ENCODE results near the gene UVRAG.

The UVRAG gene

DNA sequence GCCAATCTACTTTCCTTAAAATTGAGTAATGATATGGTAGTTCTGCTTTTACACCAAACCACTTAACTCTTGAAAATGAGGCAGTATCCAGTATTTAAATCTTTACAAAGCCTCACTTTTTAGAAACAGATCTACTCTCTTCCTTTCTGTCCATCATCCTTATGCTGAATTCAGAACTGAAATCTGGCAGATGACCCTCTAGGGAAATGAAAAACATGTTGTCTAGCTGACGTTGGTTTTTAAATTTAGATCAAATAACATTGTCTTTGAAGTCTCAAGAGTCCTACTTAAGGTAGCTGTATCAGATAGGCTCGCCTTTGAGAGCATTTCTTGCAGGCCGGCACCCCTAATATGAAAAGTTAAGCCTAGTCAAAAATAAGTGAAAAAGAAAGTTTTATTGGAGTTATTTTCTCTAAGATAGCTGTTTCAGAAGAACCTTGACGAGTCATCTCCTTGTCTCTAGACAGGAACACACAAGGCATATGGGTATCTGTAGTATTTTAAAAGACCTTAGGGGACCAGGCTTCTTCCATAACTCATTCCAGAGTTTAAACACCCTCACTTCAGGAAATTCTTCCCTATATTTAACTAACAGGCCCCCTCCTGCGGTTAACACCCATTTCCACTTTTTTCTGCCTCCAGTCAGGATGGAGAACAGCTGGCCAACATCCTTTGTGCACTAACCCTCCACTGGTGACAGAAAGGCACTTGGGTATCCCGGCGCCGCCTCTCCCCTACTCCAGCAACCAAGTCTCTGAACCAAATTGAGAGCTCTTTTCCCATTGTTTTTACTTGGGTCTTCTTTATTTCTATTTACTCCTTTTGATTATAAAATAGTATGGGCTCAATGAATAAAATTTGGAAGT lies 310.1 kb downstream of the UVRAG start:
- no peak for DNase-seq

DNA sequence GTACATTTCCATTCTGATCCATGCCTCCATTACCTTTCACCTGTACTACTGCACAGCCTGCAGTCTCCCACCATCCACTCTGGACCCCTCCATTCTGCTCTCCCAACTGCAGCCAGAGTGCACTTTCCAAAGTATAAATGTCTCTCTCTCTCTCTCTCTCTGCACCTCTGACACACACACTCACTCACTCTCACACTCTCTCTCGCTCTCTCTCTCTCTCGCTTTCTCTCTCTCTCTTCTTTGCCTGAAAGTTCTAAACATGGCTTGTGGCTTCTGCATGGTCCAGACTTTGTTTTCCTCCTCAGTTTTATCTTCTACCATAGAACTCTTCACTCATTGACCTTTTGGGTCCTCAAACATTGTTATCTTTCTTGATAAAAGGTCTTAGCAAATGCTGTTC lies 314.7 kb downstream of the UVRAG start:
- DNase-seq = no peak

DNA sequence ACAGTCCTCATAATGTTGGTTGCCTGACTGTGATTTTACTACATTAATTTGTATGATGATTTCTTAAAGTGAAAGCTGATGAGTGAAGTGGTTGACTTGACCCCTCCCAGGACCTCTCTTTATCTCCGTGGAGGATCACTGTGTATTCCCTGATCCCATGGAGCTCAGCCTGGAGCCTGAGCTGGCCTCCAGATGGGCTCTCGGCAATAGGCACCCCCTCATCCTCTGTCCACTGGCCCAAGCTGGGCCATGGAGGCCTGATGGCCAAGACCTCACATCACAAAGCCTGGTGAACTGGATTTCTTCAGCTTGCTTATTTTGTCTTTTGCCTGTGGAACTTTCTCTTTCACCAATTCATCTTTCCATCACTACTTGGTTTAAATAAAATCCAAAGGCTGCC lies 316.1 kb downstream of the UVRAG start:
- DNase-seq = no peak

DNA sequence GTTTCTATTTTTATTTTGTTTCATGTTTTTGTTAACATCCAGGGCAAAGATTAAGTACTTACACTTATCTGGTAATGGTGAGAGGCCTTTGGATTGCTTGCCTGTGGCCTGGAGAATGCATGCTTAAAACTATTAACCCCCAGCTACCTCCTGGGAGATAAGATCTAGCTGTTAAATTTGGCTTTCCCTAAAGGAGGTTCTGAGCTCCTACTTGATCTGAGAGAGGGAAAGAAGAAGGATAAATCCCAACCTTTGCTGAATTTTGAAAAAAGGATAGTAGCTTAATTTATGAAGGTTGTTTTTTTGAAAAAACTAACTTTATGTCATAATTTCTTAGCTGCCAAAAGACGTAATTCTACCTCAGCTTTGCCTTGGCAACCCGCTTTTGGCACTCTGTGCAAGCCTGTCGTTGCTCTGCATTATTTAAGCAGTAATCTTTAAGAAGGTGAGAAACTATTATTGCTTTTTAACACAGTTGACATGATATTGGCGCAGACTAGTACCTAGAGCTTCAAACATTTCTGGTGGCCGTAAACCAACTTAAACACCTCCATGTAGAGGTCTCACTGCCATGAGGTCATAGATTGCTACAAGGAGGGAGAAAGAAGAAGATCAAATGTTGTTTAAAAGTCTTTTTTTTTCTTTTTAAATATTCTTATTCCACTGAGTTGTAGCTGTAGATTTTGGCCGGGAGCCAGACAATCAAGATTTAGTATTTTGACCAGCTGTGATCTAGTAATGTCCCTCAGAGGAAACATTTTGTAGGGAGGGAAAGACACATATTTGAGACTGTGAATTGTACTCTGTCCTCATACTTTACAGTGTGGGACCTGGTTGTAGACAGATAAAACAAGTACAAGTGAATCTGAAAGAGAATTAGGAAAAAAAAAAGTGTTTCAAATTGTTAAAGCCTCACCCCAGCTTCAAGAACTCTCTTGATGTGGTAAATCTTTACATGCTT lies 316.9 kb downstream of the UVRAG start:
- DNase-seq = no peak

DNA sequence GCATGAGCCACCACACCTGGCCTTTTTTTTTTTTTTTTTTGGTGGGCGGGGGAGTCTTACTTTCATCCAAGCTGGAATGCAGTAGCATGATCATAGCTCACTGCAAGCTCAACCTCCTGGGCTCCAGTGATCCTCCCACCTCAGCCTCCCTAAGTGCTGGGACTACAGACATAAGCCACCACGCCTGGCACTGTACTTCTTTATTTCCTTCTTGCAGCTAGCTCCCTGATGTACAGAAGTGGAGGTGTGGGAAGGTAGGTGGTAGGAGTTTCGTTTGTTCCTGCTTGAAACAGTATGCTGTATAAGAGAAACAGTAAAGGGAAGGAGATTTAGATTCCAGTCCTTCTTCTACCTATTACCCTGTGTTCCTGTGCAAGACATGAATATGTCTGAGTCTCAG lies 319.2 kb downstream of the UVRAG start:
- DNase-seq = no peak

DNA sequence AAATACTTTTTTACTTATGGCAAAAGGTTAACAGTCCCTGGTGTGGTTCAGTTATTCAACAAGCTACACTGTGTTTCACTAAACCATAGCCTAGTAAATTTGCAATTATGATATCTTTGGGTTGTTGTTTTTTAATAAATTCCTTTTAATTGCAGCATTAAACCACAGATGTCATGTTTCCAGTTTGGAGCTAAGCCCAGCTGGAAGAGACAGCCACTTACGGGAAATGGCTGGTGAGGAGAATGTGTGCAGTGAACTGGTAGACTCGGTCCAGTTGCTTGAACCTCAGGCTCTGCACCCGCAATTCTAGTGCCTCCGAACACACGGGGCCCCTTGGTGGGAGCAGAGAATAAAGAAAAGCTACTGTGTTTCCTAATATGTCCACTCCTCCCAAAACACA lies 320.5 kb downstream of the UVRAG start:
- no peak for DNase-seq

DNA sequence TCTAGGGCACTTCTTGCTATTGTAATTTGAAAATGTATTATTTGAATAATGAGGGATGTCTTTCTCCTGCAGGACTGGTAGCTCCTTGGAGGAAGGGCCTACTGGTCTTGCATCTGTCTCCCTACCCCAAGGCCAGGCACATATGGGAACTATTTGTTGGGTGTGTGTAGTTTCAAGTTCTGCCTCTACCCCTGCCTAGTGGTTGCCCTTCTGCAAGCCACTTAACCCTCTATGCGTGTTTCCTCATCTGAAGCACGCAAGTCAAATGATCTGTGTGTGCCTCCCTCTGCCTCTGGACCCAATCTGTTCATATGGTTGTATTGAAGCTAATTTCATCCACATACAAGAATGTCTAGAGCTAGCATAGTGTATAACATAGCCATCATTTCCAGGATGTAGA lies 324.3 kb downstream of the UVRAG start:
- no peak for DNase-seq

DNA sequence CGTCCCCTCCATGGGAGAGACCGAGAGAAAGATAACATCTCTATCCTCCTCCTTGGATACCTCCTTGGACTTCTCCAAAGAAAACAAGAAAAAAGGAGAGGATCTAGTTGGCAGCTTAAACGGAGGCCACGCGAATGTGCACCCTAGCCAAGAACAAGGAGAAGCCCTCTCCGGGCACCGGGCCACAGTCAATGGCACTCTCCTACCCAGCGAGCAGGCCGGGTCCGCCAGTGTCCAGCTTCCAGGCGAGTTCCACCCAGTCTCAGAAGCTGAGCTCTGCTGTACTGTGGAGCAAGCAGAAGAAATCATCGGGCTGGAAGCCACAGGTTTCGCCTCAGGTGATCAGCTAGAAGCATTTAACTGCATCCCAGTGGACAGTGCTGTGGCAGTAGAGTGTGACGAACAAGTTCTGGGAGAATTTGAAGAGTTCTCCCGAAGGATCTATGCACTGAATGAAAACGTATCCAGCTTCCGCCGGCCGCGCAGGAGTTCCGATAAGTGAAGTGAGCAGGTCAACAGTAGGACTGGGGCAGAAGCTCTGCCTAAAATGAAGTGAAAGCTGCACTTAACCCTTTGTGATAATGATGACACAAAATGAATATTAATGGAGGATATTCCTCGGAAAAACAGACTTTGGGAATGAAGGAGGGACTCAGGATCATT lies 326.0 kb downstream of the UVRAG start:
- no peak for DNase-seq

DNA sequence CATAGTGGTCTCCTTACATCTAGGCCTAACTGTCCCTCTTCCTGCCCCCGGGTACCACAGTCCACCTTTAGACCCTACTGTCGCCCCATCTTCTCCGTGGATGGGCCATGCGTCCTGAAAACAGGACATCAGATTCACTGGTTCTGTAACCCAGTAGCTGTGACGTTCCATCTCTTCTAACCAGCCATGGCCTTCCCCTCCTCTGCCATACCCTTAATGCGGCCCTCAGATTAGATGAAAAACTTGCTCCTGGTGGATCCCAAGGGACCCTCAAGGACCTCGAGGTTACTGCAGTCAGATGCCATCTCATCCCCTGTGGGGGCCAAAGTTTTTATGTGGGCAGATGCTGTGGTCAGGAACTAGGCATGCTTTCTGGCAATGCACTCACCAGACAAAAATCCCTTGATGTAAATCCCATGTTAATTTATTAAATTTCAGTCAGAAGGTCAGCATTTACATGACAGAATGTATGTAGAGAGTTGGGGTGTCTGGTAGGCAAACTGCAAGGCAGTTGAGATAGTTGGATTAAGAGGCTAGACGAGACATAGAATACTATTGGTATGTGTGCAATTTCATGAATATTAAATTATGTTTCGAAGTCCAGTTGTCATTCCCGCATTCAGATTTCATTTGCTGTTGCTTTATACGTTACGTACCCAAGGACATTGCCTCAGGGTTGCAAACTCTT lies 327.0 kb downstream of the UVRAG start:
- DNase-seq = no peak

DNA sequence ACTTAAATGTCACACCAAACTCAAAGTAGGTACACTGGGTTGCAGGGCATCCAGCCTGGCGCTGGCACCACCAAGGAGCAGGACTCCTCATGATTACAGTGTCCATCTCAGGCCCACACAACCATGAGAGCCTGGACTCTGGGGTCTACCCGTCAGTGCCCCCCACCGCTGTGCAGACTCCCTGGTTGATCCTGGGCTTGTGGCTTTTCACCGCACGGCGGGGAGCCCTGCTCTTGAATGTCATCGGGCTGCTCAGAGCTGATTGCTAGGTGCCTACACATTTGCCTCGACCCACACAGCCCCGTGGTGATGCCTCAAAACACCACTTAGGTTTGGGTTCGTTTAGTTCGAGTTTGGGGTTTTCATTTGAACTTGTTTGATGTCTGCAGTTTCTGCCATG lies 328.3 kb downstream of the UVRAG start:
- DNase-seq = no peak

DNA sequence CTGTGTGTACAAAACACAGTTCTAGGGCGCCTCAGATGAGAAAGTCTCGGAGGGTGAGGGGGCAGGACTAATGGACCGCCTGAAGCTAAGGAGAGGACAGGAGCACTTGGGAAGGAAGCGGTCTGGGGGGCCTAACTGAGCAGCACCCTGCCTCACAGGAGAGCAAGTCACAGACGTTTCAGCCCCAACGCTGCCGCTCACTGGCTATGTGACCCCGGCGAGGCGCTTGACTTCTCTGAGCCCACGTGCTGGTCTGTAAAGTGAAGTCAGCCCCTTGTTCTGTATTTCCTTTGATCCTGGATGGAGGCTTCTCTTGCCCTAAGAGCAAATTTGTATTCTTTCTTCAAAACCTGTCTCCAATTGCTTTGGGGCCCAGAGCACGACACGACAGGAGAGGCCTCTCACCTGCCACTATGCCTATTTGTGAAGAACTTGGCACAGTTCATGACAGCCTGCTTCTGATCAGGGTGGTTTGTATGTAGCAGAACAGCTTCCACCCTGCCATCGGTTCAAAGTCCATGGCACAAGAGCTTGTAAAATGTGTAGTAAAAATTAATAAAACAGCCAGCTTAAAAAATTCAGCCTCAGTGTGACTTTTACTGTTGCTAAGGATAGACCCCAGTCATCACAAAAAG lies 332.2 kb downstream of the UVRAG start:
- DNase-seq = no peak

DNA sequence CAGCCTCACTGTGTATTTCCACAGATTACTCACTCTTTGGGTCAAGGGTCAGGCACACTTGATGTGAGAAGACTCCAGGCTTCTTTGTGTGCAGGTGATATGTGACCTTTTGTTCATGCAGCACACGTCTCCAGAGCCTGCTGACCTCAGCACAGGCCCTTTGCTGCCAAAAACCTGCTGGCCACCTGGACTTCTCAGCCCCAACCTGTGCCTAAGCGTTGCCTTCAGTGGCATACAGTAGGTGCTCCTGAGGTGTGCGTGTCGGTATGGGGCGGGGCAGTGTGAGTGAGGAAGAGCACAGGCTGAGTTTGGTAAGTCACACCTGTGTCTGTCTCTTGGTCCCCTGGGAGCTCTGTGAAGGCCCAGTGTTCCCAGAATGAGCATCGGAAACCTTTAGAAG lies 333.2 kb downstream of the UVRAG start:
- DNase-seq = no peak

DNA sequence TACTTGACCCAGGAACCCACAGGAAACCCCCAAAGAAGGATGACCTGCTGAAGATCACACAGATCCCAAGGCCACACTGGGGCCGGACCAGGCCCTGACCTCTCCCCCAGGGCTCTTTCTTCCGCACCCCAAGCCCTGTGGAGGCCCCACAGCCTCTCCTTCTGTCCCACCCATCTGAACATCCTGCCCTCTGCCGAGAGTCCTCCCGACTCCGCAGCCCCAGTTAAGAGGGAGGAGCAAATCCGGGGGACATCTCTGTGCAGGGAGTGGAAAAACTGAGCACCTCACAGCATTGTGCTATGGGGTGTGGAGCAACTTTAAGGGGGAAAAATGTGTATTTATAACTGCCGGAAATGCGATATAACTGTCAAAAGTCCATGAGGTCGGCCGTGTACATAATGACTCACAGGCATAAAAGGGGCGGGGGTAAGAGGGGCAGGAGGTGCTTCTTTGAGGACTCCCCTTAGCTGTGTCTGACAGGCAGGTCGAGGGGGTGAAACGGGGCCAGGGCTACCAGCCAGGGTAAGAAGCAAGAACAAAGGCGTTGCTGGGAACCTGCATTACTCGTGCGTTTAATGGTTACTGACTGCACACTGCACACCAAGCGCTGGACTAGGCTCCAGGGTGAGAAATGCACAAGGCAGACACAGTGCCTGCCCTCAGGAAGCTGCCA lies 334.1 kb downstream of the UVRAG start:
- no peak for DNase-seq

DNA sequence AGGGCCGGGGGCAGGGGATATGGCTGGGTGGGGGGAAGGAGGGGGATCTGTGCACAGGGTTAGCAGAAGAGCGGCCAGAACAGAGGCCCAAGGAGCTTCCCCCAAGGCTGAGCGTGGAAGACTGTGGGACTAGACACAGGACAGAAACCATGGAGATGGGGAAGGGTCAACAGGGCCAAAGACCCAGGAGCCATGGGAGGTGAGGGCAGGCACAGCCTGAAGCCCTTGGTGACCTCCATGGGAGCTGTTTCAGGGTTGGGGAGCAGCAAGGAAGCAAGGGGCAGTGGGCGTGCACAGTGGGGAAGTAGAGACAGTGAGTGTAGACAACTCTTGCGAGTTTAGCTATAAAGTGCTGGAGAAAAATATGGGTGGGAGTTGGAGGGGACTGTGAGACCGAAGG lies 334.7 kb downstream of the UVRAG start:
- DNase-seq = no peak

DNA sequence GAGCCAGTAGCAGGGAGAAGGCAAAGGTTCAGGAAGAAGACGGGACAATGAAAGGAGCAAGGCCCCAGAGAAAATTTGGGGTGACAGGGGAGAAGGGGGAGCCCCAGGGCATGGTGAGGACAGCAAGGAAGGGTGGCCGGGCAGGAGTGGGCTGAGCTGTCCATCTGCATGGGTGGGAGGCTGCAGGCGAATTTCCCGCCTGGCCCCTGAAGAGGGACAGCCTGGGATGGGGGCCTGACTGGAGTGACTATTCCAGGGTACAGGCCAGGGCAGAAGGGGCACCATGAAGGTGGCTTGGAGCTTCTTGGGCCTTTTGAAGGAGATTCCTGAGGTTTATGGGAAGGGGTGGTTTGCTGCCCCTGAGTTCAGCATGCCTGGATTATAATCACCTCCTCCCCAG lies 335.1 kb downstream of the UVRAG start:
- DNase-seq = no peak

DNA sequence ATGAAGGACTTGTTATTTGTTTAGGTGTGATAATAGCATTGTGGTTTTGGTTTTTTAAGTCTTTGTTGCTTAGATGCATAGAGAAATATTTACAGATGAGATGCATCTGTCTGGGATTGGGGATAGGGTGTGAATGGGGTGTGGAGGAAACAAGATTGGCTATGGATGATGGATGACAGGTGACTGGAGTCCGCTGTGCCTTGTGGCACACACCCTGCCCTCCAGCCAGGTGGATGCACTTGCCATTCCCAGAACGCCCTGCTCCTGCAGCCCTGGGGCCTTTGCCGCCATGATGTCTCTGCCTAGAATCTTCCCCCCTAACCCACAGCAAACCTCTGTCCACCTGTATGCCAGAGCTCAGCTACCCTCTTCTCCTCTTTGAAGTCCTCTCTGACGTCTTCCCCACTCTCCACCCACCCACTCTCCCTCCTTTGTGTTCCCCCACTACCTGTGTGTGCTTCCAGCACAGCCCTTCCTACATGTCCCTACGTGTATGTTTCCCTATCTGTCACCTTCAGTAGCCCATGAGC lies 336.6 kb downstream of the UVRAG start:
- DNase-seq = no peak

DNA sequence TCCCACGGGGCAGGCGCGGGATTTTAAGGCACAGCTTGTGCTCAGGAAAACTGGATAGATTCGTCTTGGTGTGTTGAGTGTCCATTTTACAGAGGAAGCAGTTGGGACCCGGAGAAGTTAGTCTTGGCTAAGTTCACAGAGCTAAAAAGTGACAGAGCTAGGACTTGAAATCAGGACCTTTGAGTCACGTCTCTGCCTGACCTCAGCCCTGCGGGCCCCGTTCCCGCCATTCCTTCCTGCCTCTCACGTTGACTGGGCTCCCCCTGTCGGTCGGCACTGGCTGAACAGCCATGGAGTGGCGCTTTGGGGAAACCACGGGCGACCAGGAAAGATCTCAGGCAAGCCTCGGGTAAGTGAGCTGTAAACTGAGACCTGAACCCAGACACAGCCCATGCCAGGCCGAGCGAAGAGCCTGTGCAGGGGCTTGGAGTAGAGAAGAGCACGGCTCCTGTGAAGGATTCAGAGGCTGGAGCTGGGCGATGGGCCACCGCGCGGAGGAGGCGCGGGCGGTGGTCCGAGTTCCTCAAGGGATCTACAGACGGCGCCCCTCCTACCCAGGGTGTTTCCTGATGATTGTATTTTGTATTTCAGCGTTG lies 337.2 kb downstream of the UVRAG start:
- DNase-seq = peak; percentile 72

DNA sequence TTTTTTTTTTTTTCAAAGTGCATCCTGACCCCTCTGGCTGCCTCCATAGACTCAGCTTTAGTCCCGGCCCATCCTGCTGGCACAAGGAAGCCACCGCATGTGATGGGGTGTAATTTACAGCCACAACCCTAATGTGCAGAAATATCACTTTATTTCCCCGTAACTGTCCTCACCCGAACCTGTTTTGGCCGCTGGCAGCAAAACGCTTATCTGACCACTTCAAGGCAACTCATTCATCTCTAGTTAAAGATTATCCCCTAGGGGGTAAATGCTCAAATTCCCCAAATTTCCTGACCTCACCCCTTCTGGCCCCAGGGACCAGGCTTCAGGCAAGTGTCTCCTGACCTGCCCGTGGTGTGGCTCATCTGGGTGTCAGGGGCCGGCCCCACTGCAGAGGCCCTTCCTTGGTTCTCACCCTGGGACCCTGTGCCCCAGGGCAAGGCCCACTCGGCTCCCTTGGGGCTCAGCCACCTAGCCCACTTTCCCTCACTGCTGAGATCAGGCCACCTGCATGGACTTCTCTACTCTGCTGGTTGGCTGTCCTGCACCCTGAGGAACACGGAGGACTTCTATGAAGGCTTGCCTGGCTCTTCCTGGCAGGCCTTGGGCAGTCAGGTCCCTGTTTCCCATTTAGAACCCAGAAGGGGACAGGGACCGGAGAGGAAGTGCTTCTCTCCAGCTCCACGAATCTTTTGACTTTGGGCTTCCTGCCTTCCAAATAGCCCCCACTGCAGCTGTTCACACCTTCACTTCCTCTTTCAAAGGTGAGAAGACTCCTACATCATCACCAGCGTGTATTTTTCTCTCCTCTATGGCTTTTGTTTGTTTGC lies 337.9 kb downstream of the UVRAG start:
- no peak for DNase-seq

DNA sequence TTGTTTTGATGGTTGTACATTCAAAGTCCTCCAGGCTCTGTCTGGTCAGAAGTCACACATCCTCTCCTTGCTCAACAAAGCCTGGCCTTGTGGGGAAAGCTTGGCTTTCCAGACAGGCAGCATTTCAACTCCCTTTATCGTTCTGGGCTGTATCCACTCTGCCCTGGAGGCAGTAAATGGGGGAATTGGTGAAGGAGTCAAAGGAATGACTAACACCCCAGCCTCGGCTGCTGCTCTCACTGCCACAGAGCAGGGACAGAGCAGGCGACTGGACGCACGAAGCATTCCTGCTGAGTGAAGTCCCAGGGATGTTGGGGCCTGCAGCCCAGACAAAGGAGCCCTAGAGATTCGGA lies 338.5 kb downstream of the UVRAG start:
- no peak for DNase-seq
